Mesothelial cell of epicardium (in vitro differentiated cells): ENCODE measurements around the gene PAX2. TPM values are rescaled to one million over a fixed set of nuclear protein-coding genes. Genes with fewer than 3 reads are reported as not detected.

Experiments
- total RNA-seq: library from RNA; stranded (reverse); gene quantifications from 3 replicates; pipeline ENCODE4 v1.2.1, GENCODE V29; 2021

PAX2 gene
- total RNA-seq, 1 donor from 2014 or later, result not detected

Other genes starting within 250 kb of the PAX2 start
- gene SEC31B, start 225.7 kb upstream of the PAX2 start, total RNA-seq, result 26.8 to 30.2 TPM (median 28.8 TPM) in 3 replicates
- 141 to 157 TPM (median 145 TPM) in 3 replicates for gene NDUFB8, start 215.7 kb upstream of the PAX2 start, total RNA-seq
- 63.4 to 67.1 TPM (median 64.1 TPM) in 3 replicates for gene HIF1AN, start 209.6 kb upstream of the PAX2 start, total RNA-seq
- gene SLF2, start 167.4 kb downstream of the PAX2 start, total RNA-seq, result 32.6 to 36.1 TPM (median 35.5 TPM) in 3 replicates
- 20.0 to 22.8 TPM (median 22.2 TPM) in 3 replicates for gene SEMA4G, start 223.9 kb downstream of the PAX2 start, total RNA-seq
- gene MRPL43, start 241.9 kb downstream of the PAX2 start, total RNA-seq, result 66.7 to 70.2 TPM (median 69.4 TPM) in 3 replicates
- gene TWNK, start 242.0 kb downstream of the PAX2 start, total RNA-seq, result 11.7 to 13.9 TPM (median 12.4 TPM) in 3 replicates